DMS 273 treated with DMSO at 0.1 percent for 48 hours (cell line): ENCODE results near the gene OR10AG1.

Source experiments
- DNase-seq: peaks from one replicate; lab custom pipeline; 2025; lab: John Stamatoyannopoulos, UW

The OR10AG1 gene, protein sequence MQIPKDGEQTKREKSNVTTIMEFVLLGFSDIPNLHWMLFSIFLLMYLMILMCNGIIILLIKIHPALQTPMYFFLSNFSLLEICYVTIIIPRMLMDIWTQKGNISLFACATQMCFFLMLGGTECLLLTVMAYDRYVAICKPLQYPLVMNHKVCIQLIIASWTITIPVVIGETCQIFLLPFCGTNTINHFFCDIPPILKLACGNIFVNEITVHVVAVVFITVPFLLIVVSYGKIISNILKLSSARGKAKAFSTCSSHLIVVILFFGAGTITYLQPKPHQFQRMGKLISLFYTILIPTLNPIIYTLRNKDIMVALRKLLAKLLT

DNA sequence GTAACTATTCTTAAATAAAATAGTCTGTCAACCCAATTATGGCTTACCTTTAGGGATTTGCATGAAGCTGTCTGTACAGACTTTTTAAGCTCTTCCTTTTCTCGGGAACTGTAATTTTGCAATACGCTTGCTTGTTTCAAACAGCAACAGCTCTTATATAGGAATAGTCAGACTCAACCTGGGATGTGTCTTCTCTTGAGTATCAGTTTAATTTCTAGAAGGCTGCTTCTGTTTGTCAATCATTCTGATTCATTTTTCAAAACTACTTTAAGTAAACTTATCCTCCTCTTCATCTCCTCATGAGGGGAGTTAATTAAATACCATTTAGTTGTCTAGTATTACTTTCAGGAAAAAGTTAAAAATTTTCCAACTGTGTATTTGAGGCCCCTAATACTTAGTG, at the start of gene OR10AG1:
Gene OR10AG1, minus strand, starts transcription at position 101 of the 400 bp plus-strand sequence. Its CDS starts 38 bp downstream, at position 63.
- no peak for DNase-seq

DNA sequence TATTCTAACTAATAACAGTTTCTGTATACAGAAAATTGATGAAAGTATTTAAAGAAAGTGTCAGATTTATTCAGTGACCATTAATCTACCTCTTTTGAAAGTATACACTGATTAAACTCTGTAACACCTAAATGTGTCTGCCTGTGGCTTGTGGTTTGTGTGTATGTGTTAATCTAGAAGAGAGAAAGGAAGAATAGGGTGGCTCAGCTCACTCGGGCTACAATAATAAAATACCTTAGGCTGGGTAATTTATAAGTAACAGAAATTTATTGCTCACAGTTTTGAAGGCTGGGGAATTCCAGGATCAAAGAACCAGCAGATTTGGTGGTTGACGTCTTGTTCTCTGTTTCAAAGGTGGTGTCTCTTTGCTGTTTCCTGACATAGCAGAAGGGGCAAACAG, 44.1 kb upstream of the OR10AG1 start:
- no peak for DNase-seq

DNA sequence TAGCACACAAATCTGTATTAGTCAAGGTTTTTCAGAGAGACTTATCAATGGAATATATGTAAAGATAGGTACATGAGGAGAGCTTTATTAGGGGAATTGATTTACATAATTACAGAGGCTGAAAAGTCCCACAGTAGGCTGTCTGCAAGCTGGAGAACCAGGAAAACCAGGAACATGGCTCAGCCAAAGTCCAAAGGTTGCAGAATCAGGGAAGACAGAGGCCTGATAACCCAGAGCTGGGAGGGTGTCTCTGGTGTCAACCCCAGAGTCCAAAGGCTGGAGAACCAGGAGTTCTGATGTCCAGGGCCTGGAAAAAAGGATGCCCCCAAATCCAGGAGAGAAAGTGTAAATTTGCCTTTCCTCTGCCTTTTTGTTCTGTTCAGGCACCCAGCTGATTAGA, 41.0 kb upstream of the OR10AG1 start:
- DNase-seq, result no peak

DNA sequence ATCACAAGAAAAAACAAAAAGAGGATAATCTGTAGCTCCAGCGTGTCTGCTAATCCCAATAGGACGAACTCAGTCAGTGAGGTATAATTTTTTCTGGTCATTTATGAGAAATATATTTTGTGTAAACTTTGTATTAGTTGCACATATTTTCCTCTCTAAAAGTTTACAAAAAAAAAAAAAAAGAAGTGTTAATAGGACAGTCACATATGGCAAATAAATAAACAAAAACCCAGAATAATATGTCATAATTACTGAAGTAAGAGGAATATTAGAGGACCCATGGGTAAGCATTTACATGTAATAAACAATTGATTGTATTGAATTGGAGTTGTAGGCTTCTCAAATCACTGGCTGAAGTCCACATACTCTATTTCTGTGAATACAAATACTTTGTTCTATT, 24.8 kb upstream of the OR10AG1 start, which contains the start of gene OR5F1:
Gene OR5F1, minus strand, starts transcription at position 101 of the 400 bp plus-strand sequence. Its CDS starts 0 bp downstream, at position 101.
- no peak for DNase-seq

DNA sequence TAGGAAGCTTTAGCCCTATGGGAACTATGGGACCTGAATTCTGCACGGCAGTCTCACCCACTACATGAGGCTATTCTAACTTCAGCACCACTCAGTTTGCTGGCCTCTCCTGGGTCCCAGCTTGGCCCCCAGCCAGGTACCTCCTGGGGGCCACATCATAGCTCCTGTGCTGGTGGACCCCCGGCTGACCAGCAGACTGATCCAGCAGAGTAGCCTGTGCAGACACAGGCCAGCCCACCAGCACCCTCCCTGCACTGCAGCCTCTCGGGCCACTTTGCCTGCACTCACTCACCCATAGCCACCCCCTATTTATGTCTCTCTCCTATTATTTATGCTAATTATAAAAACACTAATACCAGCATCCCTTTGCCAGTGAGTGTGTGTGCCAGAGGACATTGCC, 1.2 kb upstream of the OR10AG1 start:
- DNase-seq, result no peak

DNA sequence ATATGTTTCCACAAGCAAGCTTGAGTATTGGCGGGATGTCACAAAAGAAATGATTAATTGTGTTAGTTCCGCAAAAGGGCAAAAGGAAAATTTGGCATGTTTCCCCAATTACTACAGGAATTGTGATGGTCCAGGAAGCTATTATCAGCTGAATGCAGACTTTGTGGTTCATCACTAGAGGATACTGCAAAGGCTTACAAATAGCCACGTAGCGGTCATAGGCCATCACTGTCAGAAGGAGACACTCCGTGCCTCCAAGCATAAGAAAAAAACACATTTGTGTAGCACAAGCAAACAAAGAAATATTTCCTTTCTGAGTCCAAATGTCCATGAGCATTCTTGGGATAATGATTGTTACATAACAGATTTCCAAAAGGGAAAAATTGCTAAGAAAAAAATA, 1.8 kb downstream of the OR10AG1 start:
- no peak for DNase-seq

DNA sequence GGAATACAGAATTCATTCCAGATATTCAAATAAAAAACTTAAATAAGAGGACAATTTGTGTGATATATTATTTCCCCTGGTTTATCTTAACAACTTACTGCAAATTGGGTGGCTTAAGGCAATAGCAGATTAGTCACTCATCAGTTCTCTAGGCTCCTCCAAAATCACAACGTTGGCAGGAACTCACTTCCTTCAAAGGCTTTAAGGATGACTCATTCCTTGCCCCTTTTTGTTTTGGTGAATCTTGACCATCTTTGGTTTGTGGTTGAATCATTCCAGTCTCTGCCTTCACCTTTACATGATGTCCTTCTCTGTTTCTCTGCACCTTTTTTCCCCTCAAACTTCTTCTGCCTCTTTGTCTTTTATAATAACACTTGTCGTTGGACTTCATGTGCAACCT, 3.4 kb downstream of the OR10AG1 start:
- DNase-seq, result no peak

DNA sequence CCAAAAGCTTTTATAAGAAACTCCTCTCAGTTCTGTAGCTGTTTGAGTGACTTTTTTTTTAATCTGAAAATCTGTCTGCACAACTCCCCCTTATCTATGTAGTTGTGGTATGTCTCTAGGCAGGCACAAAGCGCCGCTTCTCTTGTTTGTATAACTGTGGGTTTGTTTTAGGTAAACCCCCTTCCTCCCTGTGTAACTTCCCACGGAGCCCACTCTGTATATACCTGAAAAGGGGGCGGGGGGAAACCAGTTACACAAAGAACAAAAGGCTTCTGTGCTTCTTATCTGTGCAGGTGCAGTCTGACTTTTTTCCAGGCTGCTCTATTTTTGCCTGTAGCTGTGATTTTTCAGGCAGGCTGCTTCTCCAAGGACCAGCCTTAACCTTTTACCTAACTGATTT, 13.2 kb downstream of the OR10AG1 start:
- no peak for DNase-seq

DNA sequence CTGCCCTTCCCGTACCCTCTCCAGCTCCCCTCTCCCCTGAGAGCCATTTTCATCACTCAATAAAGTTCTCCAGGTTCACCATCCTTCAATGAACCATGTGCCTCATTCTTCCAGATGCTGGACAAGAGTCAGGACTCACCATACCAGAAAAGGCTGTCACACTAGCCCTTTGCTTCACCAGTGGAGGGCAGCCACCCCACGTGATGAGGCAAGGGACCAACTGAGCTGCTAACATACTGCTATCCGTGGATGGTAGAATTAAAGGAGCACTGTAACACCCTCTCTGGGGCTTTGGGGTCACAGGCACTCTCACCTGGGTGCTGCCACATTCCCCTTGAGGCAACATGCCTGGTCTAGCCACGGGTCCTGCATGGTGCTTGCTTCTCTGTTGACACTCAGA, 20.4 kb downstream of the OR10AG1 start:
- no peak for DNase-seq

DNA sequence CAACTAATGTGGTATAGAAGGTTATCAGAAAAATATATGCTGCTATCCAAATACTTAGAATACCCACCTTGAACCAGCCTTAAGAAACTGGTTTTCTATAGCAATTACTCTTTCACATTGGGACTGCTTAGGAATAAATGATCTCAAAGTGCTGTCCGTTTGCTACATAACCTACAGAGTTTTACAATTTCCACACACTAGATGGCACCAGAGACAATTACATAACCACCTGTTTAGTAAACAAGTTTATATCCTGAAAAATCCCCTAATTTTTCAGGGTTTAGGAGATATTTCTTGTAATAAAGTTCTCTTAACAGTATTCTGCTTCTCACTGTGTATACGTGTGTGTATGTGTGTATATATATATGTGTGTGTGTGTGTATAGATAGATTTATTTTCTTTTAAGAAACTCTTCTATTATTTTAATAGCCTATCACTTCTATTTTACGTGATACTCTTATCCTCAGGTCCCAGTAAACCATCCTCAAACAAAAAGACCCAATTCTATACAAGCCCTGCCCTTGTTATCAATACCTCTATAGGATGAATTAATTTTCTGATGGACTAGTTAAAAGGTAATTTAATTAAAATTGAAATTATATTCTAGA, 26.9 kb downstream of the OR10AG1 start:
- no peak for DNase-seq

DNA sequence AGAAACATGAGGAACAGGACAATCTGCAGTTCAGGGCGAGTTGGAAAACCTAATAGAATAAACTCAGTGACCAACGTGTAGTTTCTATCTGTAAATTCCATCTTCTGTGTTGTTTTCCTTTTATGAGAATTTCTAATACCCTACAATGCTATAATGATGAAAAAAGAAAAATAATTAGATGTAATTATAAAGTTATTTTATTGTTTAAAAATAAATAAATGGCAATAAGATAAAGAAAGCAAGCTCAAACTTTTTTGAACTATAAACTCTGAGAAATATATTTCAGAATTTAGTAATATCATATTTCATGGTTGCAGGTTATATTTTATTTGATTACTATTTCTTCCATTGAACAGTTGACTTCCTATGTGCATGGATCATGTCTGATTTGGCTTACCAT, 33.4 kb downstream of the OR10AG1 start, which contains the start of gene OR5I1:
Gene OR5I1, minus strand, starts transcription at position 101 of the 400 bp plus-strand sequence. Its CDS starts 0 bp downstream, at position 101.
- no peak for DNase-seq

DNA sequence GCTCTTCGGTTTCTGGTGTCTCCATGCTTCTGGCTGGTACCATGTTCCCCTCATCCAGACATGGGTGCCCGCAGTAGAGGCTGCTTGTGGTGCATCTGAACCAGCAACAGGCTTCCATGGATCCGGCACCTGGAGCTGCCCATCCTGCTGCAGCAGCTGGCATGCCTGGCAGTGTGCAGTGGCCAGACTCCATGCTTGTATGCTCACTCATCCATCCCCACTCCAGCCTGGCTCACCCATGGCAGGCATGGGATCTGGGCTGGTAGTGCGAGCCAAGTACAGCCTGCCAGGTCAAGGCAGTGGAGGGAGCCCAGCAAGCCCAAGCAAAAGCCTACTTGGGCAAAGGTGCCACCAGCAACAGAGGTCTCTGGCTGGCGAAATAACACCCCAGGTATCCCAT, 49.2 kb downstream of the OR10AG1 start:
- no peak for DNase-seq
